ENCODE results near the gene ABHD17B. TPM values are rescaled to one million over a fixed set of nuclear protein-coding genes. Genes with fewer than 3 reads are reported as not detected.

The ABHD17B gene
- total and polyA plus RNA-seq, 4 donors = 5.2 to 17.7 (median 10.1) TPM

GRCh38 chr9:71857159-71857558, 53.8 kb downstream of the ABHD17B start:
- no peak overlapping the region for H3K27ac ChIP-seq (ENCODE audit: low read depth in 1 of 2, low read length in 2 of 2)
- no peaks in the 10 kb centered on the region for H3K36me3 ChIP-seq (ENCODE audit: control insufficient read depth in 4 of 4, insufficient read depth in 3 of 4, low read depth in 1 of 4, low read length in 3 of 4)
- peaks cover 5 to 25% (median 6%) of the 10 kb centered on the region in 4 donors for H3K4me1 ChIP-seq (ENCODE audit: control insufficient read depth in 4 of 4, insufficient read depth in 4 of 4, low read length in 3 of 4)
- H3K9ac ChIP-seq (ENCODE audit: low read depth in 1 of 2, low read length in 2 of 2) = no peak overlapping the region
- H3K27me3 ChIP-seq (ENCODE audit: control insufficient read depth in 4 of 4, insufficient read depth in 4 of 4, low read length in 3 of 4) = no peaks in the 10 kb centered on the region
- H3K9me3 ChIP-seq (ENCODE audit: control insufficient read depth in 4 of 4, low read length in 3 of 4) = peaks cover 0 to 9% (median 0%) of the 10 kb centered on the region in 4 donors
- DNase-seq (ENCODE audit: low spot score) = no peak
- TF ChIP-seq NR2F2 (IDR thresholded peaks at IDR 0.05) (no peak), FOXA1 (IDR thresholded peaks at IDR 0.05) (no peak)
- no peak overlapping the region for H3K4me3 ChIP-seq (ENCODE audit: low read depth in 1 of 3, low read length in 3 of 3)

- TF ChIP-seq YY1 (IDR thresholded peaks at IDR 0.05) (no peak), HNF4G (IDR thresholded peaks at IDR 0.05) (no peak), EGR1 (IDR thresholded peaks at IDR 0.05; ENCODE audit: low read depth in 2 of 2) (no peak)
- H3K27ac ChIP-seq (ENCODE audit: low read depth in 1 of 2, low read length in 2 of 2) = no peak overlapping the region
These were observed 56.2 kb downstream of the ABHD17B start for GRCh38 chr9:71854811-71855210.

GRCh38 chr9:71853084-71853483, 57.9 kb downstream of the ABHD17B start:
- DNase-seq (ENCODE audit: low spot score) = no peak
- 97% methylated on average over 1 of the region's 1 CpG for WGBS
- H3K27me3 ChIP-seq (ENCODE audit: control insufficient read depth in 4 of 4, insufficient read depth in 4 of 4, low read length in 3 of 4) = no peaks in the 10 kb centered on the region
- H3K27ac ChIP-seq (ENCODE audit: low read depth in 1 of 2, low read length in 2 of 2) = no peak overlapping the region
- H3K9ac ChIP-seq (ENCODE audit: low read depth in 1 of 2, low read length in 2 of 2) = no peak overlapping the region
- TF ChIP-seq JUND (IDR thresholded peaks at IDR 0.05) (no peak), RXRA (IDR thresholded peaks at IDR 0.05) (no peak), CTCF (IDR thresholded peaks at IDR 0.05; ENCODE audit: low read depth, low read length, missing input control) (no peak), ZBTB33 (IDR thresholded peaks at IDR 0.05) (no peak), TAF1 (conservative IDR thresholded peaks at IDR 0.05) (no peak)
- H3K4me3 ChIP-seq (ENCODE audit: low read depth in 1 of 3, low read length in 3 of 3) = no peak overlapping the region
- H3K36me3 ChIP-seq (ENCODE audit: control insufficient read depth in 4 of 4, insufficient read depth in 3 of 4, low read depth in 1 of 4, low read length in 3 of 4) = no peaks in the 10 kb centered on the region
- H3K9me3 ChIP-seq (ENCODE audit: control insufficient read depth in 4 of 4, low read length in 3 of 4) = no peaks in the 10 kb centered on the region
- peaks cover 0 to 6% (median 2%) of the 10 kb centered on the region in 4 donors for H3K4me1 ChIP-seq (ENCODE audit: control insufficient read depth in 4 of 4, insufficient read depth in 4 of 4, low read length in 3 of 4)

More at GRCh38 chr9:71854811-71855210, 56.2 kb downstream of the ABHD17B start:
- no peak overlapping the region for H3K9ac ChIP-seq (ENCODE audit: low read depth in 1 of 2, low read length in 2 of 2)
- 89% methylated on average over 5 of the region's 5 CpGs for WGBS
- H3K4me1 ChIP-seq (ENCODE audit: control insufficient read depth in 4 of 4, insufficient read depth in 4 of 4, low read length in 3 of 4) = peaks cover 0 to 15% (median 5%) of the 10 kb centered on the region in 4 donors
- no peak overlapping the region for H3K4me3 ChIP-seq (ENCODE audit: low read depth in 1 of 3, low read length in 3 of 3)
- peaks cover 0 to 6% (median 0%) of the 10 kb centered on the region in 4 donors for H3K9me3 ChIP-seq (ENCODE audit: control insufficient read depth in 4 of 4, low read length in 3 of 4)
- no peaks in the 10 kb centered on the region for H3K36me3 ChIP-seq (ENCODE audit: control insufficient read depth in 4 of 4, insufficient read depth in 3 of 4, low read depth in 1 of 4, low read length in 3 of 4)
- no peaks in the 10 kb centered on the region for H3K27me3 ChIP-seq (ENCODE audit: control insufficient read depth in 4 of 4, insufficient read depth in 4 of 4, low read length in 3 of 4)
- DNase-seq (ENCODE audit: low spot score) = no peak

- Histone ChIP-seq H3K4me3 (ENCODE audit: low read depth in 1 of 3, low read length in 3 of 3) (no peak overlapping the region), H3K27me3 (ENCODE audit: control insufficient read depth in 4 of 4, insufficient read depth in 4 of 4, low read length in 3 of 4) (no peaks in the 10 kb centered on the region), H3K4me1 (ENCODE audit: control insufficient read depth in 4 of 4, insufficient read depth in 4 of 4, low read length in 3 of 4) (no peaks in the 10 kb centered on the region), H3K9me3 (ENCODE audit: control insufficient read depth in 4 of 4, low read length in 3 of 4) (no peaks in the 10 kb centered on the region), H3K27ac (ENCODE audit: low read depth in 1 of 2, low read length in 2 of 2) (no peak overlapping the region), H3K36me3 (ENCODE audit: control insufficient read depth in 4 of 4, insufficient read depth in 3 of 4, low read depth in 1 of 4, low read length in 3 of 4) (no peaks in the 10 kb centered on the region), H3K9ac (ENCODE audit: low read depth in 1 of 2, low read length in 2 of 2) (no peak overlapping the region)
- TF ChIP-seq MAX (IDR thresholded peaks at IDR 0.05) (no peak), NR2F2 (IDR thresholded peaks at IDR 0.05) (no peak), GABPA (IDR thresholded peaks at IDR 0.05 in 1 of 2, conservative IDR thresholded peaks at IDR 0.05 in 1 of 2) (no peak), FOXA2 (IDR thresholded peaks at IDR 0.05) (no peak), YY1 (IDR thresholded peaks at IDR 0.05) (no peak)
- DNase-seq (ENCODE audit: low spot score) = no peak
These were observed 60.0 kb downstream of the ABHD17B start for GRCh38 chr9:71850996-71851395.
